ENCODE results near the gene CYP26B1. TPM values are rescaled to one million over a fixed set of nuclear protein-coding genes. Genes with fewer than 3 reads are reported as not detected.
A peak's percentile ranks its signal among the peaks of the same experiment; 100 is the strongest.

Gene CYP26B1
- polyA plus RNA-seq, 3 donors: not detected

GRCh38 chr2:72130659-72131360, 16.9 kb downstream of the CYP26B1 start:
- Histone ChIP-seq H3K27me3 (ENCODE audit: control insufficient read depth in 2 of 2, insufficient read depth in 2 of 2, low read length in 2 of 2) (no peaks in the 10 kb centered on the region), H4K20me1 (ENCODE audit: insufficient read depth, low read length) (no peaks in the 10 kb centered on the region), H3K4me2 (replicated peaks; ENCODE audit: extremely low read depth, low read length, poor library complexity, severe bottlenecking) (no peak overlapping the region), H3K9me3 (replicated peaks in 1 of 2; ENCODE audit: control insufficient read depth in 1 of 2, insufficient read depth in 1 of 2, low read length in 2 of 2) (no peaks in the 10 kb centered on the region), H3K79me2 (ENCODE audit: insufficient read depth, low read length) (no peaks in the 10 kb centered on the region), H3K4me3 (replicated peaks in 1 of 3; ENCODE audit: low read depth in 2 of 3, low read length in 3 of 3) (no peak overlapping the region), H3K36me3 (replicated peaks in 1 of 2; ENCODE audit: control insufficient read depth in 1 of 2, insufficient read depth in 2 of 2, low read length in 2 of 2) (no peaks in the 10 kb centered on the region), H2AFZ (ENCODE audit: insufficient read depth, low read depth, low read length, poor library complexity, severe bottlenecking) (no peak overlapping the region), H3K9ac (ENCODE audit: insufficient read depth, low read length, poor library complexity, severe bottlenecking) (no peak overlapping the region), H3K27ac (ENCODE audit: low read depth in 1 of 2, low read length in 2 of 2) (no peak overlapping the region), H3K4me1 (ENCODE audit: control insufficient read depth in 1 of 2, insufficient read depth in 2 of 2, low read length in 2 of 2) (no peaks in the 10 kb centered on the region)
- no peak for TF ChIP-seq CTCF (IDR thresholded peaks at IDR 0.05)
- Mint-ChIP-seq H3K9me3 (peaks cover 0 to 2% (median 0%) of the 10 kb centered on the region in 7 donors), H3K27ac (peak overlapping the region in 1 of 7 donors; percentile 10), H3K36me3 (no peaks in the 10 kb centered on the region), H3K4me3 (no peak overlapping the region), H3K4me1 (no peaks in the 10 kb centered on the region), H3K27me3 (ENCODE audit: low read depth in 3 of 3) (peaks cover 11 to 16% (median 11%) of the 10 kb centered on the region in 3 donors)
- 50% methylated on average over 6 of the region's 26 CpGs for WGBS (ENCODE audit: insufficient coverage)
- intact Hi-C loops (cut with micrococcal nuclease): no loop called here
- DNase-seq: no peak

DNA sequence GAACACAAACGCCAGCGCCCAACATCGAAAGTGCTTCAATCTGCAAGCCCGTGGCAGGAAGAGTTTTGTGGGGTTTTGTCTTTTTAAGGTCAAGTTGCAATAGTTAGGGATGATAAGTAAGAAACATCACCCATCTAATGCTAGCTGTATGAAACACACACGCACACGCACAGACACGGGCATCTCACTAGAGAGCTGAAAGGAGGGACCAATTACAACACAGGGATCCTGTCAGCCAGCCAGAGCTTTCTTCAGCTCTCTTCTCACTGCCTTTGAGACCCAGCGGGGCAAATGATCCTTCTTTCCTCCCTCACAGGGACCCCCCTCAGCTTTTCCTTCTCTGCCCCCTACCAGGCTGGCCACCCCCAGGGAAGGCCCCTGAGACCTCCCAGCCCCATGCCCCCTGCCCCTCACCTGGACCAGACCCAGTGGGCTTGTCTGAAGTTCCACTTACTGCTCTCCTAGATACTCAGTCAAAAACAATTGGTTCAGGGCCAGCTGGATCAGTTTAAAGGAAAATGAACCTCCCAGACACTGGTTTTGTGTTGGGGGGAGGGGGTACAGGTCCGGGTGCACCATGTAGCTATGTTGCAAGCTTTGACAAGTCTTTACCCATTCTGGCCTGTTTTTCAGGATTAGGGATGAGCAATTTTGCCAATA, 17.9 kb downstream of the CYP26B1 start:
- TF ChIP-seq CTCF (IDR thresholded peaks at IDR 0.05): no peak
- intact Hi-C loops (cut with micrococcal nuclease): no loop called here
- Histone ChIP-seq H3K36me3 (replicated peaks in 1 of 2; ENCODE audit: control insufficient read depth in 1 of 2, insufficient read depth in 2 of 2, low read length in 2 of 2) (no peaks in the 10 kb centered on the region), H3K9ac (ENCODE audit: insufficient read depth, low read length, poor library complexity, severe bottlenecking) (no peak overlapping the region), H3K9me3 (replicated peaks in 1 of 2; ENCODE audit: control insufficient read depth in 1 of 2, insufficient read depth in 1 of 2, low read length in 2 of 2) (no peaks in the 10 kb centered on the region), H4K20me1 (ENCODE audit: insufficient read depth, low read length) (no peaks in the 10 kb centered on the region), H3K4me3 (replicated peaks in 1 of 3; ENCODE audit: low read depth in 2 of 3, low read length in 3 of 3) (no peak overlapping the region), H3K27me3 (ENCODE audit: control insufficient read depth in 2 of 2, insufficient read depth in 2 of 2, low read length in 2 of 2) (no peaks in the 10 kb centered on the region), H3K4me1 (ENCODE audit: control insufficient read depth in 1 of 2, insufficient read depth in 2 of 2, low read length in 2 of 2) (no peaks in the 10 kb centered on the region), H3K27ac (ENCODE audit: low read depth in 1 of 2, low read length in 2 of 2) (no peak overlapping the region), H3K79me2 (ENCODE audit: insufficient read depth, low read length) (no peaks in the 10 kb centered on the region), H3K4me2 (replicated peaks; ENCODE audit: extremely low read depth, low read length, poor library complexity, severe bottlenecking) (no peak overlapping the region), H2AFZ (ENCODE audit: insufficient read depth, low read depth, low read length, poor library complexity, severe bottlenecking) (no peak overlapping the region)
- no peak overlapping the region for H3K27ac Mint-ChIP-seq
- no peak for DNase-seq
- H3K27me3 Mint-ChIP-seq (ENCODE audit: low read depth in 3 of 3): peaks cover 11 to 16% (median 11%) of the 10 kb centered on the region in 3 donors
- H3K4me3 Mint-ChIP-seq: no peak overlapping the region
- 70% methylated on average over 2 of the region's 9 CpGs for WGBS (ENCODE audit: insufficient coverage)
- H3K4me1 Mint-ChIP-seq: no peaks in the 10 kb centered on the region
- H3K36me3 Mint-ChIP-seq: no peaks in the 10 kb centered on the region
- peaks cover 0 to 2% (median 0%) of the 10 kb centered on the region in 7 donors for H3K9me3 Mint-ChIP-seq
